GM18505 (cell line): ENCODE measurements around the gene DDI2.
"Not testable (repeated sequence)": the region's sequence is repeated elsewhere in the genome, so short reads cannot be mapped to it uniquely, and the experiment has no call there.

Source experiments
- ATAC-seq: cut with Tn5 transposase; IDR thresholded peaks from one replicate; pipeline ENCODE4 v1.9.1; 2021; ENCODE audit not compliant: unreplicated experiment
- POLR2A ChIP-seq: IDR thresholded peaks from 4 replicates; pipeline ENCODE4 v1.6.1; 2011; ENCODE audit warnings: borderline replicate concordance; ENCODE audit not compliant: insufficient read depth, insufficient read length; ENCODE audit errors: extremely low read depth

DDI2 gene

DNA sequence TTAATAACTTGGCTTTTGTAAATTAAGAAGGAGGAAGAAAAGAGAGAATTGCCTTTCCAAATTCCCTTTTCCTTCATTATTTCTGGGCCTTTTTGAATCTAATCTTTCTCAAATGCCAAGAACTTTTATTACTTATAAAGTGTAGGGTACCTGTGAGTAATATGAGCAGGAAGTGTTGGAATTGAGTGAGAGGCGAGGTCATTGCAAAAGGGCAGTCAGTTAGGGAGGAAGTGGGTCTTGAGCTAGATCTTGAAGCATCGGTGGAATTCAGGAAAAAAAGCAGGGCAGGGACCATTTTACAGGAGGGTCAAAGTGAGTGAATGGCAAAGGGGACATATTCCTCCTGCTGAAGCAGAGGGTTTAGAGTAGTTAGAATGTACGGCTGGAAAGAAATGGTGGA is 23.4 kb downstream of the DDI2 start:
- TF ChIP-seq POLR2A = no peak
- ATAC-seq = no peak

DNA sequence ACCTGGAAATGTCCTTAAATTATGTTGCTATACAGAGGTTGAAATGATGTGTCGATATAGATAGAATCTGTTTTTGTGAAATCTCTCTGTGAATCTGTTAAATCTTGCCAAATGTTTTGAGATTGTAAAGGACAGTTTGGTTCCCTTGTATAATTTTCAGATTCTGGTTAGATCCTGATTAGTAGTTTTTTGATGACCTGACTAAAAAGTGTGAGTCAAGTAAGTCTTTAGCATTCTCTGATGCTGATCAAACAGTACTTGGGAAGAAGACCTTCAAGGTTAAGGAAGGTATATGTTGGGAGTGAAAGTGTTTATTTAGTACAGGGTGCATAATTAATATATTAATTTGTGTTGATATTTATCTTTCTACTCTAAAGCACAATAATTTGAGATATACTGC is 32.7 kb downstream of the DDI2 start:
- TF ChIP-seq POLR2A = no peak
- no peak for ATAC-seq

DNA sequence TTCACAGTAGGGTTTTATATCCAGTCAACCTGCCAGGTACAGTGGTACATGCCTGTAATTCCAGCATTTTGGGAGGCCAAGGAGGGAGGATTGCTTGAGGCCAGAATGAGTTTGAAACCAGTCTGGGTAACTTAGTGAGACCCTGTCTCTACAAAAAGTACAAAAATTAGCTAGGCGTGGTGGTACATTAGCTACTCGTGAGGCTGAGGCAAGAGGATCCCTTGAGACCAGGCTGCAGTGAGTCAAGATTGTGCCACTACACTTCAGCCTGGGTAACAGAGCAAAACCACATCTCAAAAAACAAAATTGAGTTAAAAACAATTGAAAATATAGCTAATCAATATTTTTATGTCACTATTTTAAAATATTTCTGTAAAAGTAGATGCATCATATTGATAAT is 33.2 kb downstream of the DDI2 start:
- ATAC-seq = no peak
- TF ChIP-seq POLR2A = no peak

DNA sequence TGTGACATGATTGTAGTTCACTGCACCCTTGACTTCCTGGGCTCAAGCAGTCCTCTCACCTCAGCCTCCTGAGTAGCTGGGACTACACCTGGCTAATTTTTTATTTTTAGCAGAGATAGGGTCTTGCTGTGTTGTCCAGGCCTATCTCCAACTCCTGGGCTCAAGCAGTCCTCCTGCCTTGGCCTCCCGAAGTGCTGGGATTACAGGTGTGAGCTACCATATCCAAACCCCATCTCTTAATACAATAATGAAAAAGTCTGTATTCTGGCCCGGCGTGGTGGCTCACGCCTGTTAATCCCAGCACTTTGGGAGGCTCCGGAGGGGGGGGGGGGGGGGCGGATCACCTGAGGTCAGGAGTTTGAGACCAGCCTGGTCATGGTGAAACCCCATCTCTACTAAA is 34.9 kb downstream of the DDI2 start:
- ATAC-seq = not testable (repeated sequence)

DNA sequence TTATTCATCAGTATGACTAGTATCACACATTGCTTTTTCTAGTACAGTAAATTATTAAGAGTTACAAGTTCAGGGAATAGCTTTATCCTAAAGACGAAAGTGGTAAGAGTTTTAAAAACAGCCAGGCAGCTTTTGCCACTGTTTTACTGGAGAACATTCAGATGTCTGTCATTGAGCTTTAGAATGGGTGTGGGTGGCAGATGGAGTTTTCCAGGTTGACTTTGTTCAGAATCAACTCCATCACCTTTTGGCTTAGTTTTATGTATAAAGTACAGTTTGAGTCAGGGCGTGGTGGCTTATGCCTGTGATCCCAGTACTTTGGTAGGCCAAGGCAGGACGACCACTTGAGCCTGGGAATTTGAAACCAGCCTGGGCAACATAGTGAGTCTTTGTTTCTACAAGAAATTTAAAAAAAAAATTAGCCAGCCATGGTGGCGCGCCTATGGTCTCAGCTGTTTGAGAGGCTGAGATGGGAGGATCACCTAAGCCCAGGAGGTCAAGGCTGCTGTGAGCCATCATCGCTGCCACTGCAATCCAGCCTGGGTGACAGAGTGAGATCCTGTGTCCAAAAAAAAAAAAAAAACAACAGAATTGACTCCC is 36.9 kb downstream of the DDI2 start:
- no peak for ATAC-seq
- no peak for TF ChIP-seq POLR2A

DNA sequence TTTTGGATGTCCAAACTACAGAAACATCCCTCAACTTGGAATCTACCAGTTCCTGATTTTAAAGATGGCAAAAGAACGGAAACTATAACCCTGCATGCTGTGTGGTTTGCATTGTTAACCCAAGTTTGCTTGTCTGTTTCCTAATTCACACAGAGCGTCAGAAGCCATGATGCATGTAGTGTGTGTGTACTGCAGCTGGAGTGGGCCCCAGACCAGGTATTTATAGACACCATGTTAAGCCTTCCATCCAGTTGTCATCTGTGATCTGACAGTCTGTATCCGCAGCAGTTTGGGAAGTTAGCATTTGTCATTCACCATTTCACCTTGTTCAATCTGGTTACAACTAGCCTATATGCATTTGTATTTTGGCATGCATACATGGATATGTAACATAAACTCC is 39.2 kb downstream of the DDI2 start:
- TF ChIP-seq POLR2A = no peak
- ATAC-seq = no peak

DNA sequence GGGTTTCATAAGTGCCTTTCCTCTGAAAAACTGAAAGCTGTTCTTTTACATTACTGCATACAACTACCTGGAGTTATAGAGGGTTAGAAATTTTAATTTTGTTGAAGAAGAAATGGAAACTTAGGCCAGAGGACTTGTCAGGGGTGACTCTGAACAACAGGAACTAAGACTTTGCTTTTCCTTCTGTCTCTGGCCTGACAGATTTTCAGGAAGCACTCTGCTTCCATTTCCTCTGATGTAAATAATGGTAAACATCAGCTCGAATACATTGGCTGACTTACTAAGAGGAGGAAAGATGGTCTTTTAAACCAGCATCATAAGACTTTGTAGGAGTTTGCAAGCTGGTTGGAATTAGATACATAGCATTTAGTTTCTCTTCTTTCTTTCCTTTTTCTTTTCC is 39.8 kb downstream of the DDI2 start:
- no peak for TF ChIP-seq POLR2A
- no peak for ATAC-seq

DNA sequence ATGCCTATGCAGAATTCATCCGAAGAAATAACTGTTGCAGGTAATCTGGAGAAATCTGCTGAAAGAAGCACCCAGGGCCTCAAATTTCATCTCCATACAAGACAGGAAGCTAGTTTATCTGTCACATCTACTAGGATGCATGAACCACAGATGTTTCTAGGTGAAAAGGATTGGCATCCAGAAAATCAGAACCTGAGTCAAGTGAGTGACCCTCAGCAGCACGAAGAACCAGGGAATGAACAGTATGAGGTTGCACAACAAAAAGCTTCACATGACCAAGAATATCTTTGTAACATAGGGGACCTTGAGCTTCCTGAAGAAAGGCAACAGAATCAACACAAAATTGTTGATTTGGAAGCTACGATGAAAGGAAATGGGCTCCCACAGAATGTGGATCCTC is 42.9 kb downstream of the DDI2 start:
- no peak for TF ChIP-seq POLR2A
- no peak for ATAC-seq

DNA sequence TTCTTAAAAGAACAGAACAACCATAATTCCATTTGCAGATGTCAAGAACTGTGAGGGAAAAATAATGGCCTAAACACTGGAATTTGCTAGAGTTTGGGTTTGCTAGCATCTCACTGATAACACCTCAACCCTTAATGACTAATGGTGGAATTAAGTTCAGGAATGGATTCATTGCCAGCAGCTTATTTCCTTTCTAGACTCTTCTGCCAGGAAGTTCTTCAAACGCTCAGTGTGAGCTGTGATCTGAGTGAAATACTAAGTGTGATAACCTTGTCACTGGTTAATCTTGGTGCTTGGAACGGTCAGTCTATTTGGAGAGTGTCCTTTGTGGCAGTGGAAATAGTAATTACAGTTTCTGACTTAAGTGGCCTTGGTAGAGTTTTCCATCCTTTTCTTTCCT is 45.2 kb downstream of the DDI2 start:
- no peak for TF ChIP-seq POLR2A

DNA sequence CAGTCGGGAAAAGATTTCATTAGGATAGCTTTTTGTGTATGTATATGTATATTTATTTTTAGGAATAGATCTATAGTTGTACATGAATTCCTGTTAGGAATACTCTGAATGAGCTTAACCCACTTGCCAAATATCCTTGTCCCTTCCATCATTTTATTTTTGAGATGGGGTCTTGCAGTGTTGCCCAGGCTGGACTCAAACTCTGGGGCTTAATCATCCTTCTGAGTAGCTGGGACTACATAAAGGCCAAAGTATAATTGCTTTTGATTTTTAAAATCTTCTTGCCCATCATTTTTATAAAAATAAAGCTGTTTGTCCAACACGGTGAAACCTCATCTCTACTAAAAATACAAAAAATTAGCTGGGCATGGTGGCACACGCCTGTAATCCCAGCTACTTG is 46.7 kb downstream of the DDI2 start:
- TF ChIP-seq POLR2A = no peak
- ATAC-seq = no peak

More for the DNA sequence above, 45.2 kb downstream of the DDI2 start:
- no peak for ATAC-seq

DNA sequence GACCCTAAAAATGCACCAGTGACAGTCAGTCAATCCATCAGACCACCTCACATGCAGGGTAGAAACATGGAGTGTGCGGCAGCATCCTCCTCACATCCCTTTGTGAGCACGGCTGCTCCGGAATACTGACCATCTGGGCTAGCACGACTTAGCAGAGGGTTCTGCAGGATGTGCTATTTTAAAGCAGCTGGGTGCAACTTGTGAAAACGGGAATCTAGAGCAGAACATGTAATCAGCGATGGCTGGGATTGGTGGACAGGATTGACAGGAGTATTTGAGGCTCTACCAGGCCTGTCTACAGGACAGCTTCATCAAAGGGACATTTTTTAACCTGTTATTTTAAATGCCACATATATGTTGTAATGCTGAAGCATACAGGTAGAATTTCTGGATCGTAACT is 50.1 kb downstream of the DDI2 start:
- ATAC-seq = no peak
- TF ChIP-seq POLR2A = no peak

DNA sequence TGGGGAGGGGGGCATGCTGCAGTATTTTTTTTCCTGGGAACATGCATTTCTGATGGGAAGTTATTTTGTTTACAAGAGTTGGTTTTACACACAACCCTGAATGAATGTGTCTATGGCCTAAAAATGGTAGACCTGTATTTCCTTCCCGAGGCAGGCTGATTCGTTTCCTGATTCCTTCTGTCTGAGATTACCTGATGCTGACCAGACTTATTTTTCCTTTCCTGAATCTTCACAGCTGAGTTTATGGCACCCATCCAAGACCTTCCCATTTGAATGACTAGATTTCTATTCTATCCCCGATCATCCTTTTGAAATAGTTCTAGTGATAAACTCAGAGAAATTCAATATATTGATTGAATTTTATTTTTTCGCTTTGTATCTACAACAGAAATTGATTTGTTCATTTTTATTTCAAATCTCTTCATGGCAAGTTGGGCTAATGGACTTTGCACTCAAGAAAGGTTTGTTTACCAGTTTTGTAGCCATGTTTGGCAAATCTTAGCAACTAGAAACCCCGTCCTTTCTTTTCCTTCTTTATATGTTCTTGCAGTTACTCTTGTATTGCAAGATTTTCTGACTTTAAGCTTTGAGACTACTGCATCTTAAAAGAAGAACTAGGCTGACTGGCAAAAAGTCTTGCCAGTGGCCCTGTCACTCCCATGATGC is 51.0 kb downstream of the DDI2 start:
- no peak for ATAC-seq
- no peak for TF ChIP-seq POLR2A

DNA sequence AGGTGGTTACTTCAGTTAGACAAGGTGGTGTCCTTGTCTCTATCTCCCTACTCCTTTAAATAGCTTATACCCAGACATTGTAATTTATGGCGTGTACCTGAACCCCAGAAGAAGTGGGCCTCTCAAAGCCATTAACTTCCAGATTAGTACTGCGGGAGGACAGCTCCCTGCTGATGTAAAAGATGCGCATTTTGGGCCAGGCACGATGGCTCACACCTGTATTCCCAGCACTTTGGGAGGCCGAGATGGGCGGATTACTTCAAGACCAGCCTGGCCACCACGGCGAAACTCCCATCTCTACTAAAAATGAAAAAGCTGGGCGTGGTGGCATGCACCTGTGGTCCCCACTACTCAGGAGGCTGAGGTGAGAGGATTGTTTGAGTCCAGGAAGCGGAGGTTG is 51.8 kb downstream of the DDI2 start:
- TF ChIP-seq POLR2A = no peak

DNA sequence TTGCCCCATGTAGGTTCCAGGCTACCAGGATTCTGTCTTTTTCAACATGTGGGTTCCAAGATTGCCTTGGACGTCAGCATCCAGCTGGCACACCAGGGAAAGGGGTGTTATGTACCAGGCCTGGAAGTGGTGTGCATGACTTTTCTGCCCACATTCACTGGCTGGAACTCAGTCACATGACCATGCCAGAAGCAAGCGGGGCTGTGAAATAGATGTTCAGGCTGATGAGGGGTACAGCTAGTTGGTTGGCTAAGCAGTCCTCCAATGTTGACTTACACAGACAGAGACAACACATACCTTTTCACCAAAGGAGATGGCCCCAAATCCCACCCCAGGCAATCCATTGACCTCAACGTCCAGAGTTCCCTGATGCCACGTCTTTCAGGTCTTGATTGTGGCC is 52.6 kb downstream of the DDI2 start:
- no peak for ATAC-seq
- TF ChIP-seq POLR2A = no peak

More for the DNA sequence above, 51.8 kb downstream of the DDI2 start:
- no peak for ATAC-seq

DNA sequence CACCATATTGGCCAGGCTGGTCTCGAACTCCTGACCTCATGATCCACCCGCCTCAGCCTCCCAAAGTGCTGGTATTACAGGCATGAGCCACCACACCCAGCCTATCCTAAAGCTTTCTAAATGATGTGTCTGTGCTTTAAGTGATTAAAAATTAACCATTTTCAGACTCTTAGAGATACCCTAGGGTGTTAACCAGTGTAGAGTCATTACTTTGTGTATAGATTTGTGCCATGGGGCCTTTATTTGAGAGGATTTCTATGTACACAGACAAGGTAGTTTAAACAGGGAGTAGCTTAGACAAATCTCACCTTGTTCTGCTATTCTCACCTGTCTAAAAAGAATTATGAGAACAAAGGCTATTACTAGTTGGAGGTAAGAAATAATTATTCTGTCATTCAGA is 54.2 kb downstream of the DDI2 start:
- no peak for TF ChIP-seq POLR2A

DNA sequence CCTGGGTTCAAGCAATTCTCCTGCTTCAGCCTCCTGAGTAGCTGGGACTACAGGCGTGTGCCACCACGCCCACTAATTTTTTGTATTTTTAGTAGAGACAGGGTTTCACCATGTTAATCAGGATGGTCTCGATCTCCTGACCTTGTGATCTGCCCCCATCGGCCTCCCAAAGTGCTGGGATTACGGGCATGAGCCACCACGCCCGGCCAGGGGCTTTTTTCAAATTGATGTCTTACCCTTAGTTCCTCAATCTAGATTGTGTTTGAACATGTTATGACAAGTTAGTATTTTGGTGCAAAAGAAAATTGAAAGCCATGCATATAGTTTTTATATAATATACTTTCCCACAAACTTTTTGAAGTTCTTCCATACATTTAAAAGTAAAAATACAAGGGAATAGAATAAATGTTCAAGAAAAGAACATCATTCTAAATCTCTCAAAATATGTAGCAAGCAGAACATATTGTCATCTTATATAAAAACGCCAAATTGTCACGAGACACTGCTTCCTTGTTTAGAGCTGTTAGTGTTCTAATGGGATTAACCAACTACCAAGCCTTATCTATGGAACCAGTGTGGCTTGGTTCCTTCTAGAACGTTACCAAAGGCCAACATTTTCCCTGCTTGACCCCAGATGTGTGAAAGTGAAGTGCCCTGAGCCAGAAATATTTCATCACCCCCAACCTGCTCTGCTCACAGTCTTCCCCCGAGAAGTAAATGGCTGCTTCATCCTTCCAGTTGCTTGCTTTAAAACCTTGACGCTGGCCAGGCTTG is 57.3 kb downstream of the DDI2 start:
- no peak for TF ChIP-seq POLR2A
- ATAC-seq = no peak

More for the DNA sequence above, 54.2 kb downstream of the DDI2 start:
- ATAC-seq = no peak
